ENCODE results near the gene ANKRD33B. TPM values are rescaled to one million over a fixed set of nuclear protein-coding genes. Genes with fewer than 3 reads are reported as not detected.
"Not testable (repeated sequence)": the region's sequence is repeated elsewhere in the genome, so short reads cannot be mapped to it uniquely, and the experiment has no call there.

The ANKRD33B gene
- polyA plus RNA-seq, 1 experiment: 3.4 TPM

- no peak overlapping the region for H3K4me3 ChIP-seq (ENCODE audit: low read depth, low read length)
- H3K27me3 ChIP-seq (ENCODE audit: control insufficient read depth, insufficient read depth, low read length): peaks cover 2% of the 10 kb centered on the region; the same call in 1 of the 2 replicates
- no peaks in the 10 kb centered on the region for H3K36me3 ChIP-seq (ENCODE audit: control insufficient read depth, insufficient read depth, low read length)
- POLR2A ChIA-PET: no interaction called here
- CTCF ChIA-PET: no interaction called here
- no peak for DNase-seq (ENCODE audit: low read depth)
- no peak for TF ChIP-seq CTCF (IDR thresholded peaks at IDR 0.05; ENCODE audit: insufficient read depth, low read depth, low read length)
Observed at GRCh38 chr5:10662083-10662482, 98.2 kb downstream of the ANKRD33B start.

- POLR2A ChIA-PET: no interaction called here
- H3K36me3 ChIP-seq (ENCODE audit: control insufficient read depth, insufficient read depth, low read length): no peaks in the 10 kb centered on the region
- no peak overlapping the region for H3K4me3 ChIP-seq (ENCODE audit: low read depth, low read length)
- TF ChIP-seq CTCF (IDR thresholded peaks at IDR 0.05; ENCODE audit: insufficient read depth, low read depth, low read length): no peak
- CTCF ChIA-PET: interaction anchor here (0.5 to 1.1 kb wide), 2 partner anchors 16 to 35 kb away, joined by 3 read pairs; no protein-coding TSS in a partner anchor
- DNase-seq (ENCODE audit: low read depth): no peak
- peaks cover 2% of the 10 kb centered on the region; the same call in 1 of the 2 replicates for H3K27me3 ChIP-seq (ENCODE audit: control insufficient read depth, insufficient read depth, low read length)
Observed at GRCh38 chr5:10662661-10663488, 99.0 kb downstream of the ANKRD33B start.

GRCh38 chr5:10663489-10664179 is 99.8 kb downstream of the ANKRD33B start:
- ChIA-PET POLR2A (no interaction called here), CTCF (interaction anchor here (1.1 to 1.2 kb wide), 2 partner anchors 15 to 36 kb away, joined by 3 read pairs; no protein-coding TSS in a partner anchor)
- DNase-seq (ENCODE audit: low read depth): peak; percentile 9
- no peaks in the 10 kb centered on the region for H3K36me3 ChIP-seq (ENCODE audit: control insufficient read depth, insufficient read depth, low read length)
- no peak for TF ChIP-seq CTCF (IDR thresholded peaks at IDR 0.05; ENCODE audit: insufficient read depth, low read depth, low read length)
- peaks cover 2% of the 10 kb centered on the region; the same call in 1 of the 2 replicates for H3K27me3 ChIP-seq (ENCODE audit: control insufficient read depth, insufficient read depth, low read length)
- no peak overlapping the region for H3K4me3 ChIP-seq (ENCODE audit: low read depth, low read length)

GRCh38 chr5:10664180-10664769 is 100.4 kb downstream of the ANKRD33B start:
- H3K4me3 ChIP-seq (ENCODE audit: low read depth, low read length); H3K27me3 ChIP-seq (ENCODE audit: control insufficient read depth, insufficient read depth, low read length); POLR2A ChIA-PET; H3K36me3 ChIP-seq (ENCODE audit: control insufficient read depth, insufficient read depth, low read length); DNase-seq (ENCODE audit: low read depth): not testable (repeated sequence)
- CTCF ChIA-PET: interaction anchor here (1.1 to 1.2 kb wide), 2 partner anchors 14 to 37 kb away, joined by 3 read pairs; no protein-coding TSS in a partner anchor

- TF ChIP-seq CTCF (IDR thresholded peaks at IDR 0.05; ENCODE audit: insufficient read depth, low read depth, low read length): no peak
- DNase-seq (ENCODE audit: low read depth): no peak
- ChIA-PET CTCF (no interaction called here), POLR2A (no interaction called here)
- Histone ChIP-seq H3K36me3 (ENCODE audit: control insufficient read depth, insufficient read depth, low read length) (no peaks in the 10 kb centered on the region), H3K27me3 (ENCODE audit: control insufficient read depth, insufficient read depth, low read length) (peaks cover 2% of the 10 kb centered on the region; the same call in 1 of the 2 replicates), H3K4me3 (ENCODE audit: low read depth, low read length) (no peak overlapping the region)
Observed at GRCh38 chr5:10665799-10666198, 101.9 kb downstream of the ANKRD33B start.
